Esophagus muscularis mucosa (tissue), 4 donors: ENCODE measurements around the gene SPATA33. TPM values are rescaled to one million over a fixed set of nuclear protein-coding genes. Genes with fewer than 3 reads are reported as not detected.

Experiments used
- DNase-seq: peaks from one replicate; pipeline ENCODE4 v3.0.0-alpha.2; 2017; ENCODE audit errors: extremely low spot score
- H3K27ac ChIP-seq, 4 donors: fragments of 200-600 bp; sonication (generic); replicated peaks in 1 of 4; 1 replicate in 3 of 4; 2 replicates in 1 of 4; pipeline ENCODE4 v1.5.1; 2016 to 2019; ENCODE audit warnings: mild to moderate bottlenecking in 1 of 4
- H3K27me3 ChIP-seq, 4 donors: fragments of 200-600 bp; sonication (generic); one replicate each; pipeline versions ENCODE4 v1.5.1 to v1.6.0; 2016 to 2019
- H3K36me3 ChIP-seq, 4 donors: fragments of 200-600 bp; sonication (generic); one replicate each; pipeline ENCODE4 v1.5.1; 2016 to 2019
- H3K4me1 ChIP-seq, 4 donors: fragments of 200-600 bp; sonication (generic); one replicate each; pipeline ENCODE4 v1.5.1; 2016 to 2019
- H3K4me3 ChIP-seq, 4 donors: fragments of 200-600 bp; sonication (generic); 1 replicate in 2 of 4; 2 replicates in 2 of 4; pipeline ENCODE4 v1.5.1; 2016 to 2019; ENCODE audit warnings: mild to moderate bottlenecking in 4 of 4, moderate library complexity in 1 of 4
- H3K9me3 ChIP-seq, 4 donors: fragments of 200-600 bp; sonication (generic); 1 replicate in 3 of 4; 2 replicates in 1 of 4; pipeline ENCODE4 v1.5.1; 2016 to 2019
- EP300 ChIP-seq: sonication (generic); formaldehyde crosslinking; IDR thresholded peaks from one replicate; pipeline ENCODE4 v1.6.1; 2017; ENCODE audit warnings: antibody characterized with exemption
- POLR2A ChIP-seq: fragments of 450-650 bp; IDR thresholded peaks from one replicate; pipeline ENCODE4 v1.6.1; 2017; ENCODE audit warnings: antibody characterized with exemption, moderate library complexity, mild to moderate bottlenecking, low read depth
- POLR2AphosphoS5 ChIP-seq, 2 donors: sonication (generic); formaldehyde crosslinking; IDR thresholded peaks; one replicate each; pipeline ENCODE4 v1.6.1; 2017; ENCODE audit warnings: antibody characterized with exemption in 2 of 2
- WGBS: methylation state at CpG from one replicate; pipeline ENCODE4 v1.1.5; 2018; 5-methylcytosine and 5-hydroxymethylcytosine counted together
- intact Hi-C: fragments of 100-400 bp; cut with DNase I; formaldehyde crosslinking; loops from one replicate; pipeline ENCODE4 v1.15.1; 2023
- total RNA-seq, 4 donors: library from RNA; depleted of rRNA; stranded (reverse); fragments of >200 nt; gene quantifications; one replicate each; pipeline versions ENCODE4 v1.1.0 to v1.2.1, GENCODE V29; 2016
- TF ChIP-seq, protein P1 (sequence below), 3 experiments: fragments of 200-600 bp in 2 of 3; fragments of 450-650 bp in 1 of 3; sonication (generic) in 2 of 3; IDR thresholded peaks; one replicate each; pipeline ENCODE4 v1.5.1; 2017 to 2019; ENCODE audit warnings: antibody characterized with exemption in 3 of 3, mild to moderate bottlenecking in 2 of 3, moderate library complexity in 1 of 3

The SPATA33 gene
- total RNA-seq, 4 donors from 2014 or later = 2.2 to 4.9 (median 3.6) TPM

DNA sequence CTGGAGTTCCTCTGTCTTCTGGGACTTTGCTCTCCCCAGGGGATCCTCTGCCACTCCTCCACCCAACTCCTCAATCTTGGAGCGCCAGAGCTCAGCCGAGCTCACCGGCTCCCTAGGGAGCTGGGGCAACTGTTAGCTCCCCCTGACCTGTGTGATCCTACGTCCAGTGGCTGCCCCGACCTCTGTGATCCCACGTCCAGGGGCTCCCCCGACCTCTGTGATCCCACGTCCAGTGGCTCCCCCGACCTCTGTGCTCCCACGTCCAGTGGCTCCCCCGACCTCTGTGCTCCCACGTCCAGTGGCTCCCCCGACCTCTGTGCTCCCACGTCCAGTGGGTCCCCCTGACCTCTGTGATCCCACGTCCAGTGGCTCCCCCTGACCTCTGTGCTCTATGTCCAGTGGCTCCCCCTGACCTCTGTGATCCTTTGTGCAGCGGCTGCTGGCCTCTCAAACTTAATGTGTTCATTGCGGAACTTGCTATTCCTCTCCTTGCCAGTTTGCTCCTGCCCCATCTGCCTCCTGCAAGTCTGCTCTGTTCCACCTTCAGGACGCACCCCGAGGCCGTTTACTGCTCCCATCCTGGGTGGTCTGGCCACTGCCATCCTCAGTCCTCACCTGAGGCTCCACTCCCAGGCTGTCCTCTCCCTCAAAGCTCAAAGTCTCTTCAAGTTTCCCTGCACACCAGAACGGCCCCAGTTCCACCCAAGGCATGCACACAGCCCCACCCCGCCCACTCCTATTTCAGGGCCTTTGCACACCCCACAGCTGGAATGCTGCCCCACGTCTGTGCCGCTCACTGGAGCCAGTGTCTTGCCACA is 60.3 kb downstream of the SPATA33 start:
- no peak for DNase-seq
- 80% methylated on average over 24 of the region's 24 CpGs for WGBS
- Histone ChIP-seq H3K4me3 (no peak overlapping the region), H3K27me3 (peaks cover 0 to 4% (median 0%) of the 10 kb centered on the region in 4 donors), H3K27ac (no peak overlapping the region), H3K9me3 (no peaks in the 10 kb centered on the region), H3K4me1 (peaks cover 19 to 34% (median 26%) of the 10 kb centered on the region in 4 donors), H3K36me3 (peaks cover 0 to 11% (median 8%) of the 10 kb centered on the region in 4 donors)
- intact Hi-C loops = no loop called here
- TF ChIP-seq POLR2A = no peak
- TF ChIP-seq, protein P1, sequence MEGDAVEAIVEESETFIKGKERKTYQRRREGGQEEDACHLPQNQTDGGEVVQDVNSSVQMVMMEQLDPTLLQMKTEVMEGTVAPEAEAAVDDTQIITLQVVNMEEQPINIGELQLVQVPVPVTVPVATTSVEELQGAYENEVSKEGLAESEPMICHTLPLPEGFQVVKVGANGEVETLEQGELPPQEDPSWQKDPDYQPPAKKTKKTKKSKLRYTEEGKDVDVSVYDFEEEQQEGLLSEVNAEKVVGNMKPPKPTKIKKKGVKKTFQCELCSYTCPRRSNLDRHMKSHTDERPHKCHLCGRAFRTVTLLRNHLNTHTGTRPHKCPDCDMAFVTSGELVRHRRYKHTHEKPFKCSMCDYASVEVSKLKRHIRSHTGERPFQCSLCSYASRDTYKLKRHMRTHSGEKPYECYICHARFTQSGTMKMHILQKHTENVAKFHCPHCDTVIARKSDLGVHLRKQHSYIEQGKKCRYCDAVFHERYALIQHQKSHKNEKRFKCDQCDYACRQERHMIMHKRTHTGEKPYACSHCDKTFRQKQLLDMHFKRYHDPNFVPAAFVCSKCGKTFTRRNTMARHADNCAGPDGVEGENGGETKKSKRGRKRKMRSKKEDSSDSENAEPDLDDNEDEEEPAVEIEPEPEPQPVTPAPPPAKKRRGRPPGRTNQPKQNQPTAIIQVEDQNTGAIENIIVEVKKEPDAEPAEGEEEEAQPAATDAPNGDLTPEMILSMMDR (IDR thresholded peaks at IDR 0.05) = no peak
- no peak for TF ChIP-seq POLR2AphosphoS5 (IDR thresholded peaks at IDR 0.05)
- TF ChIP-seq EP300 = no peak

Other genes starting within 250 kb of the SPATA33 start
- 100 to 1,000 TPM in 3 of 4 donors, 10 to 100 TPM in 1; 60.8 to 119 (median 105) TPM for gene ANKRD11, start 167.3 kb upstream of the SPATA33 start, total RNA-seq
- 10 to 100 TPM; 58.8 to 94.3 (median 83.3) TPM for gene SPG7, start 149.4 kb upstream of the SPATA33 start, total RNA-seq
- 1,000 to 10,000 TPM; 4,039 to 6,804 (median 5,312) TPM for gene RPL13, start 97.2 kb upstream of the SPATA33 start, total RNA-seq
- 1 to 10 TPM in 2 of 4 donors, under 1 TPM in 1, not detected in 1; 0.83 to 1.7 (median 1.4) TPM for gene CPNE7, start 82.1 kb upstream of the SPATA33 start, total RNA-seq
- gene DPEP1, start 44.2 kb upstream of the SPATA33 start, total RNA-seq = under 1 TPM in 1 of 4 donors, not detected in 3; 0.99 TPM
- gene CHMP1A, start 128 bp upstream of the SPATA33 start, total RNA-seq = 100 to 1,000 TPM in 1 of 4 donors, 10 to 100 TPM in 3; 71.8 to 117 (median 87.8) TPM
- 10 to 100 TPM; 20.8 to 45.1 (median 25.7) TPM for gene CDK10, start 28.9 kb downstream of the SPATA33 start, total RNA-seq
- gene SPATA2L, start 43.9 kb downstream of the SPATA33 start, total RNA-seq = 10 to 100 TPM; 10.8 to 32.0 (median 21.9) TPM
- 10 to 100 TPM in 1 of 4 donors, 1 to 10 TPM in 3; 4.6 to 10.2 (median 7.1) TPM for gene VPS9D1, start 63.1 kb downstream of the SPATA33 start, total RNA-seq
- gene ZNF276, start 63.7 kb downstream of the SPATA33 start, total RNA-seq = 10 to 100 TPM; 16.1 to 19.2 (median 17.2) TPM
- 1 to 10 TPM in 2 of 4 donors, under 1 TPM in 2; 0.17 to 3.0 (median 0.95) TPM for gene FANCA, start 158.8 kb downstream of the SPATA33 start, total RNA-seq
- 1 to 10 TPM; 1.8 to 7.2 (median 4.2) TPM for gene SPIRE2, start 170.6 kb downstream of the SPATA33 start, total RNA-seq
- 100 to 1,000 TPM; 126 to 151 (median 137) TPM for gene TCF25, start 215.8 kb downstream of the SPATA33 start, total RNA-seq